HG03439 (cell line): ENCODE data around the gene NBPF26.
"Not testable (repeated sequence)": the region's sequence is repeated elsewhere in the genome, so short reads cannot be mapped to it uniquely, and the experiment has no call there.

ENCODE experiments used
- ATAC-seq: cut with Tn5 transposase; IDR thresholded peaks from one replicate; pipeline ENCODE4 v1.9.1; 2021; ENCODE audit warnings: mild to moderate bottlenecking, moderate library complexity; ENCODE audit not compliant: unreplicated experiment

Gene NBPF26

DNA sequence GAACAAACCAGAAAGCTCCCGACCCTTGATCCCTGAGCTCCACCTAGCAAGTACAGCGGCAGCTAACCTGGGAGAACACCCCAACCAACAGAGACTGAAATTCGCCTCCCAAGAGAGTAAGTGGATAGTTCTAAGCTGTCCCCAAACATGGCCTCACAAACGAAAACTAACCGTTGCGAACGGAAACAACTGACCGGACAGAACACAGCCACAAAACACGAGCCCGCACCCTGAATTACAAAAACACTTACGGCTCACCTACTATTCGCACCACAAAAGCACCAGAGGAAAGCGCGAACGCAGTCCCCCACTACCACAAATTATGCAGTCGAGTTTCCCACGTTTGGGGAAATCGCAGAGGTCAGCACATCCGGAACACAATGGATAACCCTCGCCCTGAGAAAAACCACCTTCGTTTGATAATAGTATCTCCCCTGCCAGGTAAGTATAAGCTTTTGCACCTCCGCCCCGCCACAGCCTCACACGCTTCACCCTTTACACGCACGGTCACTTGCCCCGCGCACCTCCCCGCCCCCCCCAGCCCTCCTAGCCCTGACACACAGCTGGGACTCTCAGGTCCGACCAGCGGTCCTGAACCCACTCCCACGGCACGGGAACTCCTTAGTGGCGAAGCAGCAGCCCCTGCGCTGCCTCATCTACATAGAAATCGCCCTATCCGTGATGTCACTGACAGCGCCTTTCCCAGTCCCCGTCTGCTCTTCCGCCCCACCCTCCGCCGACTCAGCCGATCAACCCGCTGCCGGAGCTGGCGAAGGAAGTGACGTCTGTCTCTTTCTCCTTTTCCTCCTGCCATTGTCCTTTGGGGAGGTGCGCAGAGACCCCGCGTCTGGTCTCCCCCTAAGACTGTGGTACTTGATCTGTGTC, 127.0 kb downstream of the NBPF26 start:
- ATAC-seq = peak; percentile 97

DNA sequence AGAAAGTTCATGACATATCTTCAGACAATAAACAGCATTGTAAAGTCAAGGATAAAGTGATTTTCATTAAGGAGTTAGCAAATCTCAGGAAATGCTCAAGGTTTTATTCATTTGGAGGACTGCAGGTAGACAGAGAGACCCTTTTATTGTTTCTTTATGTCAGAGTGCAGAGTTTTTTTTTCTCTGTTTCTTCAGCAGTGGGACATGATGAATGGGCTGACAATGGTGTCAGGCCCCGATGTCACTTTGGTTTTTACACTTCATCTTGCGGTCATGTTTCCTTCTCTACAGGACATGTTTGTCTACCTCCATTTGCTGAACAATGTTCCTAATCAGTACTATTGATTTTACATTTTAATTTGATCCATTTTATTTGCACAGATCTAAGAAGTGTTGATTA, 134.4 kb downstream of the NBPF26 start:
- ATAC-seq = not testable (repeated sequence)

DNA sequence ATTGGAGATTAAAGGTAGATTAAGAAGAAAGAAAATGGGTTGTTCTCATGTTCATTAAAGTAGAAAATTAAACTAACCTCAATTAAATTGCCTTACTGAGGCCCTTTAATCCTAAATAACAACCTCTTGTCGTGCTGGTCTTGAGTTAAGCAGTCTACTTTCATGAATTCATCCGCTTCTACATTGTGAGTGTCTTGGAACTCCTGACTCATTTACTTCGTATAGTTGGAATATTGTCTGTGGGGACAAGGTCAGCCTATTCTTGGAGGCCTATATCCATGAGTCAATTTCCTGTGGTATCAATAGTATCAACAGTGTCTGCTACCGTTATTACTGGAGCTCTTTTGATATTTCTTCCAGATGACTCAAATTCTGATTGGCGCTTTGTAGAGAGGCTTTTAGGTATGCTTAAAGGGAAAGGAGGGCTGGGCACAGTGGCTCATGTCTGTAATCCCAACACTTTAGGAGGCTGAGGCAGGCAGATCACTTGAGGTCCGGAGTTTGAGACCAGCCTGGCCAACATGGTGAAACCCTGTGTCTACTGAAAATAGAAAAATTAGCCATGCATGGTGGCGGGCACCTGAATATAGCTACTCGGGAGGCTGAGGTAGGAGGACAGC, 136.0 kb downstream of the NBPF26 start:
- ATAC-seq = not testable (repeated sequence)

DNA sequence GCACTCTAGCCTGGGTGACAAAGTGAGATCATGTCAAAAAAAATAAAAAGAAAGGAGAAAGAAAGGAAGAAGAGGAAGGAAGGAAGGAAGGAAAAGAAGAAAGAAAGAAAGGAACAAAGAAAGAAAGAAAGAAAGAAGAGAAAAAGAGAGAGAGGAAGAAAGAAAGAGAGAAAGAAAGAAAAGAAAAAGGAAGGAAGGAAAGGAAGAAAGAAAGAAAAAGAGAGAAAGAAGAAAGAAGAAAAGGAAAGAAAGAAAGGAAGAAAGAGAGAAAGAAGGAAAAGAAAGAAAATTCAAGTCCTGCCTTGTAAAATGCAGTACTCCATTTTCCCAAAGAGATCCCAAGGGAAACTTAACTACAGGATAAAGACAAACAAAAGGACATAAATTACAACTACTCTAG, 154.5 kb downstream of the NBPF26 start:
- ATAC-seq = not testable (repeated sequence)

DNA sequence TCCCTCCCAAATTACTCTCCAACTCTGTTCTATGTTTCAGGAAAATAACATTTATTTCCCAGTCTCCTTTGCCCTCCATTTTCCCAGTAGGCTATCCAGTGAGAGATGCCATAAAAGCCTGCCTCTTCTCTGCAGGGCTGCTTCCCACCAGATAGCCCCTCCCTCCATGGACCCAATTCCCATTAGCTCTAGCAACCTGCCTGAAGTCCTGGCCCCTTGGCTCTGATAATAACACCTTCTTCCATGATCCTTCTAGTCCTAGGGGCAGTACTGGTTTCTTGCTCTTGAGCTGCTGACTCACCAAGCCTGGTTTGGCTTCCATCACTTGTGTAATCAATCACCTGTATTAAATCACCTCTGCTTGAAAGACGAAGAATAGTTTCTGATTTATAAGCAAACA, 156.3 kb downstream of the NBPF26 start:
- ATAC-seq = not testable (repeated sequence)

DNA sequence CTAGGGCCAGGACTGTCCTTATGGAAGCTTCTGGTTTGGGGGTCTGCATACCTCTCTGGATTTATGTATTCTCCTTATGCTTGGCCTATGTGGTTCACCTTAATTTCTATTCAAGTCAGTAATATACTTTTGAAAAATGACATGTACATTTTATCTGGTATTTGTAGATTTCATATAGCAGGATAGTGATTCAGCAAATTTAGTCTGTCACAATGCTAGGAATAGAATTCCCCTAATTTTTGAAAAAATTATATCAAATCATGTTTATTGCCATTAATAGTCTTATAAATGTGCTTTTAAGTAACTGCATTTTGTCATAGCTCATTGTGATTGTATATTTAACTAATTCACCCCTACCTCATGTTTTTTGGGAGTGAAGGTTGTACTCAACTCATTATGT, 158.2 kb downstream of the NBPF26 start:
- ATAC-seq = not testable (repeated sequence)
